ENCODE results near the gene BRINP2.
A peak's percentile ranks its signal among the peaks of the same experiment; 100 is the strongest.

Gene BRINP2

GRCh38 chr1:177306019-177306415, 135.3 kb downstream of the BRINP2 start:
- no peak for TF ChIP-seq CTCF (IDR thresholded peaks at IDR 0.05; ENCODE audit: low read length, missing control alignments)
- H3K4me3 ChIP-seq (replicated peaks; ENCODE audit: low read depth, low read length), result no peak overlapping the region
- no peak for DNase-seq (ENCODE audit: low read depth)

DNA sequence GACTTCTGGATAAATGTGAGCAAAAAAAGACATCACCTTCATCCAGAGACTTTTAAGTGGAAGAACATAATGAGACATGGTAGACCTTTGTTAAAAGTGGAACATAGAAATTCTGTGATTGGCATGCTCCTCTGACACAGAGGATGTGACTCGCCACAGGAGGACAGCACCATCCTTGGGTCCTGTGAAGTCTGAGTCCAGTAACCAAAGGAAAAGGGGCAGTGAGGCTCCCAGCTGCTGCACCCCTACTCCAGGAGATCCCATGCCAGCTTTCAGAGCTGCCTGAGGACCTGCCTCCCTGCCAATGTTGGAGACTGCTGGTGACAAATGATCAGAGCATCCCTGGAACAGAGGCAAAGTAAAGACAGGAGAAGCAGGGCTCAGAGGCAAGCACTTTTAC, 136.2 kb downstream of the BRINP2 start:
- no peak overlapping the region for H3K4me3 ChIP-seq (replicated peaks; ENCODE audit: low read depth, low read length)
- no peak for DNase-seq (ENCODE audit: low read depth)
- no peak for TF ChIP-seq CTCF (IDR thresholded peaks at IDR 0.05; ENCODE audit: low read length, missing control alignments)

DNA sequence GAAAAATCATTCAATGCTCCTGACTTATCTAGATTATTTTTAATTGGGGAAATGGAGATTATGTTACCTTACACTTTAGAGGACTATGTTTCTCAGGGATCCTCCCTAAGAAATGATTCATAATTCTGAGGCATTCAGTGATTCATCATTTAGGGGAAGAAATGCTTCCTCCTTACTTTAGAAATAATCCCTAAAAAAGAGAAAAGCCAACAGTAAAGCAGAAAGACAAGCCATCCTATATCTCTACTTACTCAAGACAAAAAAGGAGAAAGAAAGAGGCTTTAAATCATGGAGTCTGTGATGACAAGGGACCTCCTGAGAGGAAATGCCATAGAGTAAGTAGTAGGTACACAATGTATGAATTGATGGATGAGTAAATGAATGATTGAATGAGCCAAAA, 137.0 kb downstream of the BRINP2 start:
- no peak overlapping the region for H3K4me3 ChIP-seq (replicated peaks; ENCODE audit: low read depth, low read length)
- DNase-seq (ENCODE audit: low read depth), result peak; percentile 21
- no peak for TF ChIP-seq CTCF (IDR thresholded peaks at IDR 0.05; ENCODE audit: low read length, missing control alignments)

- no peak overlapping the region for H3K4me3 ChIP-seq (replicated peaks; ENCODE audit: low read depth, low read length)
- no peak for DNase-seq (ENCODE audit: low read depth)
- TF ChIP-seq CTCF (IDR thresholded peaks at IDR 0.05; ENCODE audit: low read length, missing control alignments), result no peak
Observed at GRCh38 chr1:177309880-177310279, 139.1 kb downstream of the BRINP2 start.

DNA sequence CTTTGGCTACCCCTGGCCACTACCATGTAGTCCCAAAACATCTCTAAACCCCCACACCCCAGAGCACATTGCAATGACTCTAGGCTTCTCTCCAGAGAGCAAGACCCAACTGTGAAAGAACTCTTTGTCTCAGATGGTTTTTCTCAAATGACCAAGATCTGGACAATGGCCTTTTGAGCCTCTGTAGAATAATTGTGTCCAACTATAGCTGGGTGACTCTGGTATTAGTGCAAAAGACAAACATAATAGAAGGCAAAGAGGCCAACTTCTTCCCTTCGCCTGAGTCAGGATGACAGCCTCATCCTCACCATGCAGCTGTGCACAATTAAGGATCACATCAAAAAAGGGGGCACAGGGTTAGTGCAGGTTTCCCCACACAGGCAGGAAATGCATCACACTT, 139.6 kb downstream of the BRINP2 start:
- H3K4me3 ChIP-seq (replicated peaks; ENCODE audit: low read depth, low read length), result no peak overlapping the region
- TF ChIP-seq CTCF (IDR thresholded peaks at IDR 0.05; ENCODE audit: low read length, missing control alignments), result no peak
- DNase-seq (ENCODE audit: low read depth), result no peak

GRCh38 chr1:177311111-177311510, 140.4 kb downstream of the BRINP2 start:
- no peak for DNase-seq (ENCODE audit: low read depth)
- TF ChIP-seq CTCF (IDR thresholded peaks at IDR 0.05; ENCODE audit: low read length, missing control alignments), result no peak
- H3K4me3 ChIP-seq (replicated peaks; ENCODE audit: low read depth, low read length), result no peak overlapping the region

DNA sequence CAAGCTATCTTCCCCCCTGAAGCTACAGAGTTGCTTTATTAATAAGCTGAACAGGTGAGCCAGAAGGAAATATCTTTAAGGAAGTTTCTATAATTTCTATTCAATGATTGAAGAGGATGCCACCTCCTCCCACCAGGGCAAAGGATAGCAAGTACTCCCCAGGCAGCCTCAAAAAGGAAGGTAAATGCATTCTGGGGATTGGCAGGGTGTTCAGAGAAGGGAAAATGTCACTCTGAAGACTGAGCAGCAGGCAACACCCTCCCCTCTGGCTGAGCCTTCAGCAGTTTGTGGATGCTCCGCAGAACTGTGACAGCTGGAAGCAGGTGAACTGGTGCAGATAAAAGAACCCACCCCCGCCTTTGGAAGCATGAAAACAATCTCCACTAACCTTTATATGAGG, 140.8 kb downstream of the BRINP2 start:
- no peak for TF ChIP-seq CTCF (IDR thresholded peaks at IDR 0.05; ENCODE audit: low read length, missing control alignments)
- DNase-seq (ENCODE audit: low read depth), result no peak
- H3K4me3 ChIP-seq (replicated peaks; ENCODE audit: low read depth, low read length), result no peak overlapping the region

Data from fibroblast of pulmonary artery (primary cell).